IMR-90 (cell line): ENCODE measurements around the gene ZNF219. TPM values are rescaled to one million over a fixed set of nuclear protein-coding genes. Genes with fewer than 3 reads are reported as not detected.

ENCODE experiments used
- ATAC-seq: fragments of 200-7000 bp; cut with Tn5 transposase; 2 replicates; pipeline ENCODE4 v1.9.1; 2020; ENCODE audit warnings: low read depth, mild to moderate bottlenecking, moderate library complexity
- BruUV-seq: library from RNA; stranded (reverse); fragments of 400-500 nt; replicated peaks from 2 replicates; lab custom pipeline; 2021; lab: Mats Ljungman, UMichigan
- CTCF ChIA-PET: fragments of 300-600 bp; formaldehyde crosslinking; extraction: SDS; loops from one replicate; lab custom pipeline; 2021; ENCODE audit warnings: antibody characterized with exemption; lab: Yijun Ruan, JAX
- POLR2A ChIA-PET: fragments of 300-600 bp; sonication (Branson Sonifier 250); formaldehyde crosslinking; loops from one replicate; lab custom pipeline; 2022; ENCODE audit warnings: antibody characterized with exemption; ENCODE audit not compliant: unreplicated experiment; lab: Charles Lee
- DNase-seq: peaks from one replicate; pipeline ENCODE4 v3.0.0; 2013
- H2AFZ ChIP-seq: replicated peaks from 2 replicates; pipeline ENCODE3; 2013; ENCODE audit warnings: low read length, mild to moderate bottlenecking; ENCODE audit not compliant: poor library complexity
- H2AK5ac ChIP-seq: 2 replicates; pipeline ENCODE4 v1.6.1; 2013; ENCODE audit warnings: low read depth, low read length, inconsistent platforms
- H2AK9ac ChIP-seq: replicated peaks from 2 replicates; pipeline ENCODE3; 2013; ENCODE audit warnings: mild to moderate bottlenecking, low read depth, low read length, moderate library complexity; ENCODE audit not compliant: poor library complexity
- H2BK120ac ChIP-seq: 2 replicates; pipeline ENCODE4 v1.6.1; 2013; ENCODE audit warnings: low read depth, low read length, inconsistent platforms
- H2BK15ac ChIP-seq: 3 replicates; pipeline ENCODE4 v1.6.1; 2013; ENCODE audit warnings: low read depth, low read length, inconsistent platforms
- H2BK20ac ChIP-seq: 2 replicates; pipeline ENCODE4 v1.6.1; 2013; ENCODE audit warnings: low read depth, mild to moderate bottlenecking, inconsistent platforms, low read length, moderate library complexity
- H2BK5ac ChIP-seq: 2 replicates; pipeline ENCODE4 v1.6.1; 2013; ENCODE audit warnings: mild to moderate bottlenecking, low read depth, low read length, inconsistent platforms; ENCODE audit not compliant: poor library complexity, severe bottlenecking
- H3K14ac ChIP-seq: replicated peaks from 2 replicates; pipeline ENCODE4 v1.6.1; 2013; ENCODE audit warnings: low read depth, low read length, inconsistent platforms
- H3K18ac ChIP-seq: 2 replicates; pipeline ENCODE4 v1.6.1; 2013; ENCODE audit warnings: low read depth, low read length, control low read depth
- H3K23ac ChIP-seq: 2 replicates; pipeline ENCODE4 v1.6.1; 2013; ENCODE audit warnings: low read depth, low read length, inconsistent platforms
- H3K27ac ChIP-seq: 2 replicates; pipeline ENCODE4 v1.5.1; 2013; ENCODE audit warnings: mild to moderate bottlenecking, control low read depth, low read length; ENCODE audit not compliant: insufficient read depth
- H3K27me3 ChIP-seq: 2 replicates; pipeline ENCODE4 v1.6.1; 2013; ENCODE audit warnings: low read length; ENCODE audit not compliant: control insufficient read depth, insufficient read depth
- H3K36me3 ChIP-seq: 2 replicates; pipeline ENCODE4 v1.6.1; 2013; ENCODE audit warnings: low read length, mixed read lengths; ENCODE audit not compliant: control insufficient read depth, insufficient read depth
- H3K4ac ChIP-seq: 2 replicates; pipeline ENCODE4 v1.6.1; 2013; ENCODE audit warnings: low read depth, low read length, inconsistent platforms
- H3K4me1 ChIP-seq: 2 replicates; pipeline ENCODE4 v1.6.1; 2013; ENCODE audit warnings: low read length, mixed read lengths; ENCODE audit not compliant: control insufficient read depth, insufficient read depth
- H3K4me2 ChIP-seq: 2 replicates; pipeline ENCODE4 v1.6.1; 2013; ENCODE audit warnings: low read depth, mild to moderate bottlenecking, control low read depth, low read length, moderate library complexity
- H3K4me3 ChIP-seq: 2 replicates; pipeline ENCODE4 v1.5.1; 2013; ENCODE audit warnings: low read depth, mild to moderate bottlenecking, control low read depth, low read length, moderate library complexity; ENCODE audit not compliant: insufficient read depth
- H3K56ac ChIP-seq: 2 replicates; pipeline ENCODE4 v1.6.1; 2013; ENCODE audit warnings: low read length, inconsistent platforms; ENCODE audit not compliant: insufficient read depth; ENCODE audit errors: extremely low read depth
- H3K79me1 ChIP-seq, 2 experiments: 2 replicates each; pipeline ENCODE4 v1.6.1; 2013; ENCODE audit warnings: low read length in 2 of 2, inconsistent platforms in 1 of 2, low read depth in 1 of 2
- H3K9ac ChIP-seq: 2 replicates; pipeline ENCODE4 v1.6.1; 2013; ENCODE audit warnings: low read depth, low read length, control low read depth
- H3K9me1 ChIP-seq: 2 replicates; pipeline ENCODE4 v1.6.1; 2013; ENCODE audit warnings: low read length, inconsistent platforms; ENCODE audit not compliant: insufficient read depth
- H3K9me3 ChIP-seq: 2 replicates; pipeline ENCODE4 v1.6.1; 2013; ENCODE audit warnings: low read length; ENCODE audit not compliant: control insufficient read depth, insufficient read depth
- H4K20me1 ChIP-seq: 2 replicates; pipeline ENCODE4 v1.6.1; 2013; ENCODE audit warnings: low read length, inconsistent platforms; ENCODE audit not compliant: insufficient read depth
- H4K5ac ChIP-seq: 2 replicates; pipeline ENCODE4 v1.6.1; 2013; ENCODE audit warnings: mild to moderate bottlenecking, low read depth, low read length, control low read depth
- H4K8ac ChIP-seq, 2 experiments: 2 replicates each; pipeline ENCODE4 v1.6.1; 2013; ENCODE audit warnings: low read depth in 2 of 2, low read length in 2 of 2, control low read depth in 1 of 2, inconsistent platforms in 1 of 2
- H4K91ac ChIP-seq: 2 replicates; pipeline ENCODE4 v1.6.1; 2013; ENCODE audit warnings: low read depth, low read length, inconsistent platforms; ENCODE audit not compliant: insufficient read depth
- CEBPB ChIP-seq: IDR thresholded peaks from 2 replicates; pipeline ENCODE4 v1.6.1; 2012; ENCODE audit warnings: low read depth, low read length, improper control_type of control experiment
- CHD1 ChIP-seq: IDR thresholded peaks from 2 replicates; pipeline ENCODE4 v1.6.1; 2012; ENCODE audit warnings: low read depth, low read length, improper control_type of control experiment
- MAFK ChIP-seq: IDR thresholded peaks from 2 replicates; pipeline ENCODE4 v1.6.1; 2012; ENCODE audit warnings: low read depth, low read length, improper control_type of control experiment
- MAZ ChIP-seq: IDR thresholded peaks from 2 replicates; pipeline ENCODE4 v1.6.1; 2012; ENCODE audit warnings: low read depth, mild to moderate bottlenecking, low read length, improper control_type of control experiment, moderate library complexity, borderline replicate concordance
- SMC3 ChIP-seq: fragments of 150-350 bp; IDR thresholded peaks from 2 replicates; pipeline ENCODE4 v1.6.1; 2016; ENCODE audit warnings: low read depth, mild to moderate bottlenecking, antibody characterized with exemption, low read length, moderate library complexity
- WGBS, 2 experiments: methylation state at CpG; one replicate each; pipeline versions ENCODE4 v1.1.5 to v1.1.7; 2013; ENCODE audit warnings: missing lambda C conversion rate in 2 of 2; ENCODE audit not compliant: insufficient read length in 1 of 2; ENCODE audit errors: extremely low coverage in 2 of 2; 5-methylcytosine and 5-hydroxymethylcytosine counted together
- dilution Hi-C: fragments of 300-500 bp; cut with HindIII; formaldehyde crosslinking; loops from one replicate; pipeline ENCODE4 v1.14.3; 2018; ENCODE audit warnings: low sequenced_read_pairs; ENCODE audit not compliant: unreplicated experiment
- in situ Hi-C: fragments of 300-500 bp; cut with MboI; formaldehyde crosslinking; loops from 3 replicates; pipeline ENCODE4 v1.14.3; 2019; ENCODE audit warnings: low sequenced_read_pairs, inconsistent platforms, mixed read lengths
- intact Hi-C: fragments of 100-400 bp; cut with micrococcal nuclease; formaldehyde crosslinking; loops from 2 replicates; pipeline ENCODE4 v1.10.0; 2022
- polyA plus RNA-seq, 3 experiments: library from polyadenylated mRNA; depleted of rRNA; stranded (reverse); fragments of >200 nt; gene quantifications; 2 replicates each; pipeline ENCODE4 v1.2.3, GENCODE V29; 2012; ENCODE audit warnings: low replicate concordance in 1 of 3
- total RNA-seq: library from RNA; depleted of rRNA; stranded (reverse); fragments of >200 nt; gene quantifications from 2 replicates; pipeline ENCODE4 v1.2.3, GENCODE V29; 2012

ZNF219 gene
- total and polyA plus RNA-seq, 2 of the 4 experiments (the other 2 are of a cell fraction): 0.90 to 3.8 TPM

- H3K9me1 ChIP-seq: no peaks in the 10 kb centered on the region
- H2AK5ac ChIP-seq: no peak overlapping the region
- H2BK5ac ChIP-seq: no peak overlapping the region
- ATAC-seq (no peak), DNase-seq (no peak)
- H4K8ac ChIP-seq: no peak overlapping the region
- WGBS, 2 experiments: no CpG with 5 or more reads among the region's 2 CpGs
- H2BK20ac ChIP-seq: no peak overlapping the region
- peaks cover 2% of the 10 kb centered on the region; the same call in 1 of the 2 replicates for H3K4me1 ChIP-seq
- no peaks in the 10 kb centered on the region for H3K79me1 ChIP-seq
- H3K27ac ChIP-seq: no peak overlapping the region
- no peak overlapping the region for H3K9ac ChIP-seq
- ChIA-PET POLR2A (no interaction called here), CTCF (interaction anchor here (1.2 kb wide), 1 partner anchor 29 kb away, joined by 6 read pairs; no protein-coding TSS in a partner anchor)
- H2BK15ac ChIP-seq: no peak overlapping the region
- in situ Hi-C loops (no loop called here), intact Hi-C loops (no loop called here), dilution Hi-C loops (no loop called here)
- H3K4ac ChIP-seq: no peak overlapping the region
- no peak overlapping the region for H4K91ac ChIP-seq
- H3K23ac ChIP-seq: no peak overlapping the region
- H3K4me2 ChIP-seq: no peak overlapping the region
- H3K56ac ChIP-seq: no peak overlapping the region
- H2AK9ac ChIP-seq: no peak overlapping the region
- H2BK120ac ChIP-seq: no peak overlapping the region
- no peak overlapping the region for H3K14ac ChIP-seq
- TF ChIP-seq MAFK (no peak), CHD1 (no peak), MAZ (no peak), SMC3 (no peak), CEBPB (no peak)
- H4K5ac ChIP-seq: no peak overlapping the region
- peaks cover 25% of the 10 kb centered on the region for H3K27me3 ChIP-seq
- H4K20me1 ChIP-seq: no peaks in the 10 kb centered on the region
- H3K36me3 ChIP-seq: no peaks in the 10 kb centered on the region
- H3K9me3 ChIP-seq: no peaks in the 10 kb centered on the region
- BruUV-seq: no TSS peak
- no peak overlapping the region for H3K18ac ChIP-seq
- H3K4me3 ChIP-seq: no peak overlapping the region
- no peak overlapping the region for H2AFZ ChIP-seq
These were observed 55.0 kb downstream of the ZNF219 start for GRCh38 chr14:21043387-21043973.
